Esophagus squamous epithelium (tissue), 5 donors: ENCODE data around the gene MPO. TPM values are rescaled to one million over a fixed set of nuclear protein-coding genes. Genes with fewer than 3 reads are reported as not detected.
A peak's percentile ranks its signal among the peaks of the same experiment; 100 is the strongest.

Experiments used
- DNase-seq: peaks from one replicate; lab custom pipeline; 2025; lab: John Stamatoyannopoulos, UW
- H3K27ac ChIP-seq, 4 donors: fragments of 200-600 bp; sonication (generic); one replicate each; pipeline ENCODE4 v1.5.1; 2016 to 2019; ENCODE audit warnings: mild to moderate bottlenecking in 1 of 4
- H3K27me3 ChIP-seq, 4 donors: fragments of 200-600 bp; sonication (generic); 1 replicate in 3 of 4; 2 replicates in 1 of 4; pipeline versions ENCODE4 v1.5.1 to v1.6.0; 2017 to 2021; ENCODE audit warnings: antibody characterized with exemption in 1 of 4
- H3K36me3 ChIP-seq, 3 donors: fragments of 200-600 bp; sonication (generic); one replicate each; pipeline ENCODE4 v1.5.1; 2016 to 2019
- H3K4me1 ChIP-seq, 3 donors: fragments of 200-600 bp; sonication (generic); one replicate each; pipeline ENCODE4 v1.5.1; 2017 to 2019
- H3K4me3 ChIP-seq, 4 donors: fragments of 200-600 bp; sonication (generic); 1 replicate in 3 of 4; 2 replicates in 1 of 4; pipeline ENCODE4 v1.5.1; 2016 to 2019; ENCODE audit warnings: mild to moderate bottlenecking in 2 of 4, moderate library complexity in 1 of 4
- H3K9me3 ChIP-seq, 3 donors: fragments of 200-600 bp; sonication (generic); one replicate each; pipeline ENCODE4 v1.5.1; 2016 to 2019
- POLR2A ChIP-seq, 4 donors: fragments of 450-650 bp; IDR thresholded peaks; one replicate each; pipeline ENCODE4 v1.6.1; 2017; ENCODE audit warnings: antibody characterized with exemption in 4 of 4, mild to moderate bottlenecking in 4 of 4, moderate library complexity in 3 of 4
- WGBS, 2 donors: methylation state at CpG; one replicate each; pipeline ENCODE4 v1.1.5; 2018; 5-methylcytosine and 5-hydroxymethylcytosine counted together
- intact Hi-C: fragments of 100-400 bp; cut with DNase I; formaldehyde crosslinking; loops from one replicate; pipeline ENCODE4 v1.15.0; 2022
- total RNA-seq, 4 donors: library from RNA; depleted of rRNA; stranded (reverse); fragments of >200 nt; gene quantifications; one replicate each; pipeline ENCODE4 v1.1.0, GENCODE V29; 2016
- TF ChIP-seq, protein P1 (sequence below), 6 experiments: fragments of 450-650 bp in 4 of 6; fragments of 200-600 bp in 2 of 6; sonication (generic) in 2 of 6; IDR thresholded peaks; one replicate each; pipeline ENCODE4 v1.5.1; 2016 to 2019; ENCODE audit warnings: antibody characterized with exemption in 6 of 6, mild to moderate bottlenecking in 4 of 6, moderate library complexity in 4 of 6
- donor health status: DM: yes; HTN: yes; CAD: no.

Gene MPO
- total RNA-seq, 4 donors from 2014 or later, result not detected

- Histone ChIP-seq H3K4me1 (no peaks in the 10 kb centered on the region), H3K27ac (no peak overlapping the region), H3K4me3 (no peak overlapping the region), H3K27me3 (peaks cover 0 to 3% (median 0%) of the 10 kb centered on the region in 4 donors), H3K36me3 (no peaks in the 10 kb centered on the region), H3K9me3 (no peaks in the 10 kb centered on the region)
- intact Hi-C loops, result no loop called here
- 92% methylated on average over 2 of the region's 8 CpGs; no CpG with 5 or more reads in 1 of the 2 donors for WGBS, 2 donors
- DNase-seq, result no peak
- TF ChIP-seq, protein P1, sequence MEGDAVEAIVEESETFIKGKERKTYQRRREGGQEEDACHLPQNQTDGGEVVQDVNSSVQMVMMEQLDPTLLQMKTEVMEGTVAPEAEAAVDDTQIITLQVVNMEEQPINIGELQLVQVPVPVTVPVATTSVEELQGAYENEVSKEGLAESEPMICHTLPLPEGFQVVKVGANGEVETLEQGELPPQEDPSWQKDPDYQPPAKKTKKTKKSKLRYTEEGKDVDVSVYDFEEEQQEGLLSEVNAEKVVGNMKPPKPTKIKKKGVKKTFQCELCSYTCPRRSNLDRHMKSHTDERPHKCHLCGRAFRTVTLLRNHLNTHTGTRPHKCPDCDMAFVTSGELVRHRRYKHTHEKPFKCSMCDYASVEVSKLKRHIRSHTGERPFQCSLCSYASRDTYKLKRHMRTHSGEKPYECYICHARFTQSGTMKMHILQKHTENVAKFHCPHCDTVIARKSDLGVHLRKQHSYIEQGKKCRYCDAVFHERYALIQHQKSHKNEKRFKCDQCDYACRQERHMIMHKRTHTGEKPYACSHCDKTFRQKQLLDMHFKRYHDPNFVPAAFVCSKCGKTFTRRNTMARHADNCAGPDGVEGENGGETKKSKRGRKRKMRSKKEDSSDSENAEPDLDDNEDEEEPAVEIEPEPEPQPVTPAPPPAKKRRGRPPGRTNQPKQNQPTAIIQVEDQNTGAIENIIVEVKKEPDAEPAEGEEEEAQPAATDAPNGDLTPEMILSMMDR (IDR thresholded peaks at IDR 0.05), result no peak
- TF ChIP-seq POLR2A (IDR thresholded peaks at IDR 0.05), result no peak
These were observed 24.9 kb upstream of the MPO start for GRCh38 chr17:58305626-58306025.

DNA sequence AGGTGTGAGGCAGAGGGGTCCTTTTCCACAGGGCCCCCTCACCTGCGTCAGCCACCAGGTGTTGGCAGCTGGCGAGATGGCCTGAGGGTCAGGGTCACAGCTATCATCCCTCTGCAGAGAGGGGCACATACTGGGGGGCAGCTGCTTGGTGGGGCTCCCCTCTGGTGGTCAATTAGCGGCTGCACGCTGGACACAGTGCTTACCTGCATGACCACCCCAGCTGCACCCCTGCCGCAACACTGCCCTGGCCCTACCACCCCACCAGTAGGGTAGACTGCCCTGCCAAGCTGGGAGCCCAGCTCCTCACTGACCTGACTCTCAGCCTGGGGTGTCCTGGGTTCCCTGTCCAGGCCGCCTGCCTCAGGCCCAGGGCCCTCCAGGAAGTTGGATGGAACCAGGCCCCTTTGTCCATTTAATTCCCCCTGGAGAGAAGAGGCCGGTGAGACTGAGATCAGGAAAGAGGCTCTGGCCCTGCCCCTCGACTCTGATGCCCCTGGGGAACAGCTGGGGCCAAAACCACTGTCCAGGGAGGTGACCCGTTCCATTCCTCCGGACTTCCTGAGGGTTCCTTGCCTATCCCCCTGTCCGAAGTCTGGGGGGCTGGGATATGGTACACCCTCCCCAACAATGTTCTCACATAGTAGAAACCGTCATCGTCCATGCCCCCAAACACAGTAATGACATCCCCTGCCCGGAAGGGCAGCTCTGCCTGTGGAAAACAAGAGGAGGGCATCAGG, 24.2 kb upstream of the MPO start:
- H3K36me3 ChIP-seq, result no peaks in the 10 kb centered on the region
- H3K4me1 ChIP-seq, result no peaks in the 10 kb centered on the region
- intact Hi-C loops, result no loop called here
- no peak overlapping the region for H3K27ac ChIP-seq
- no peaks in the 10 kb centered on the region for H3K9me3 ChIP-seq
- H3K4me3 ChIP-seq, result no peak overlapping the region
- no peak for DNase-seq
- WGBS, 2 donors, result 70 to 81% methylated on average over 3 to 5 of the region's 14 CpGs
- no peak for TF ChIP-seq POLR2A (IDR thresholded peaks at IDR 0.05)
- TF ChIP-seq, protein P1 (IDR thresholded peaks at IDR 0.05), result no peak
- peaks cover 0 to 3% (median 0%) of the 10 kb centered on the region in 4 donors for H3K27me3 ChIP-seq

- Histone ChIP-seq H3K4me1 (no peaks in the 10 kb centered on the region), H3K4me3 (no peak overlapping the region), H3K27ac (no peak overlapping the region), H3K9me3 (no peaks in the 10 kb centered on the region), H3K27me3 (peaks cover 0 to 3% (median 0%) of the 10 kb centered on the region in 4 donors), H3K36me3 (no peaks in the 10 kb centered on the region)
- intact Hi-C loops, result no loop called here
- no peak for DNase-seq
- WGBS, 2 donors, result 40 to 51% methylated on average over 4 to 7 of the region's 10 CpGs
- TF ChIP-seq, protein P1 (IDR thresholded peaks at IDR 0.05), result peak; percentile 43 to 84 (median 68)
- no peak for TF ChIP-seq POLR2A (IDR thresholded peaks at IDR 0.05)
These were observed 23.4 kb upstream of the MPO start for GRCh38 chr17:58303971-58304749.

GRCh38 chr17:58302919-58303585, 22.3 kb upstream of the MPO start:
- TF ChIP-seq, protein P1 (IDR thresholded peaks at IDR 0.05), result no peak
- TF ChIP-seq POLR2A (IDR thresholded peaks at IDR 0.05), result no peak
- intact Hi-C loops, result no loop called here
- no peaks in the 10 kb centered on the region for H3K4me1 ChIP-seq
- H3K4me3 ChIP-seq, result no peak overlapping the region
- 79 to 96% methylated on average over 3 to 6 of the region's 9 CpGs for WGBS, 2 donors
- no peaks in the 10 kb centered on the region for H3K9me3 ChIP-seq
- DNase-seq, result no peak
- H3K27me3 ChIP-seq, result peaks cover 0 to 3% (median 0%) of the 10 kb centered on the region in 4 donors
- H3K27ac ChIP-seq, result no peak overlapping the region
- H3K36me3 ChIP-seq, result no peaks in the 10 kb centered on the region
